HG02610 (cell line): ENCODE data around the gene WTAP.
"Not testable (repeated sequence)": the region's sequence is repeated elsewhere in the genome, so short reads cannot be mapped to it uniquely, and the experiment has no call there.

Source experiments
- ATAC-seq: cut with Tn5 transposase; IDR thresholded peaks from one replicate; pipeline ENCODE4 v1.9.1; 2021; ENCODE audit warnings: mild to moderate bottlenecking, moderate library complexity; ENCODE audit not compliant: unreplicated experiment

Gene WTAP

GRCh38 chr6:159727717-159728445 lies 575 bp downstream of the WTAP start:
- peak; percentile 39 for ATAC-seq

GRCh38 chr6:159728531-159728964 lies 1.2 kb downstream of the WTAP start:
- no peak for ATAC-seq

GRCh38 chr6:159729598-159730331 lies 2.5 kb downstream of the WTAP start:
- peak; percentile 14 for ATAC-seq

GRCh38 chr6:159730332-159730676 lies 3.0 kb downstream of the WTAP start:
- no peak for ATAC-seq

GRCh38 chr6:159732550-159732949 lies 5.2 kb downstream of the WTAP start:
- ATAC-seq = not testable (repeated sequence)

- not testable (repeated sequence) for ATAC-seq
These were observed 6.1 kb downstream of the WTAP start for GRCh38 chr6:159733395-159733794.

- no peak for ATAC-seq
These were observed 9.6 kb downstream of the WTAP start for GRCh38 chr6:159736908-159737307.

- ATAC-seq = no peak
These were observed 12.0 kb downstream of the WTAP start for GRCh38 chr6:159739341-159739740.

- no peak for ATAC-seq
These were observed 14.9 kb downstream of the WTAP start for GRCh38 chr6:159742165-159742564.

- ATAC-seq = no peak
These were observed 17.8 kb downstream of the WTAP start for GRCh38 chr6:159745081-159745480.

GRCh38 chr6:159746759-159747158 lies 19.5 kb downstream of the WTAP start:
- ATAC-seq = no peak

- ATAC-seq = not testable (repeated sequence)
These were observed 20.8 kb downstream of the WTAP start for GRCh38 chr6:159748127-159748526.

GRCh38 chr6:159751448-159751847 lies 24.1 kb downstream of the WTAP start:
- no peak for ATAC-seq

- ATAC-seq = no peak
These were observed 26.0 kb downstream of the WTAP start for GRCh38 chr6:159753081-159753872.

GRCh38 chr6:159754401-159754800 lies 27.1 kb downstream of the WTAP start:
- no peak for ATAC-seq

GRCh38 chr6:159754959-159755914 lies 27.9 kb downstream of the WTAP start:
- ATAC-seq = no peak

- ATAC-seq = no peak
These were observed 29.2 kb downstream of the WTAP start for GRCh38 chr6:159756508-159756907.

- no peak for ATAC-seq
These were observed 31.0 kb downstream of the WTAP start for GRCh38 chr6:159758031-159759001.

- no peak for ATAC-seq
These were observed 32.3 kb downstream of the WTAP start for GRCh38 chr6:159759645-159760044.
